SU-DHL-6 (cell line): ENCODE data around the gene ZNF792.
"Not testable (repeated sequence)": the region's sequence is repeated elsewhere in the genome, so short reads cannot be mapped to it uniquely, and the experiment has no call there.

ENCODE experiments used
- H2AFZ ChIP-seq: fragments of 200-600 bp; sonication (generic); 2 replicates; pipeline ENCODE4 v1.6.1; 2014; ENCODE audit warnings: low read depth, mild to moderate bottlenecking, moderate library complexity, mixed read lengths, antibody characterized with exemption, low read length; ENCODE audit not compliant: severe bottlenecking
- H3F3A ChIP-seq: fragments of 200-600 bp; shearing (Covaris generic); 2 replicates; pipeline ENCODE4 v1.6.0; 2016; ENCODE audit warnings: antibody characterized with exemption, mild to moderate bottlenecking; ENCODE audit not compliant: insufficient read depth
- H3K27ac ChIP-seq: fragments of 200-600 bp; sonication (generic); 2 replicates; pipeline ENCODE4 v1.5.1; 2016; ENCODE audit warnings: low read depth, mild to moderate bottlenecking, low read length, moderate library complexity, mixed read lengths
- H3K27me3 ChIP-seq: fragments of 200-600 bp; sonication (generic), shearing (Covaris generic); 2 replicates; pipeline ENCODE4 v1.6.0; 2014; ENCODE audit warnings: mild to moderate bottlenecking, low read length
- H3K36me3 ChIP-seq: fragments of 200-600 bp; sonication (generic); 2 replicates; pipeline ENCODE4 v1.6.1; 2014; ENCODE audit warnings: mild to moderate bottlenecking, low read length, mixed read lengths
- H3K4me2 ChIP-seq: fragments of 300-600, 200-600 bp; shearing (Covaris generic), sonication (generic); 2 replicates; pipeline ENCODE4 v1.6.0; 2014; ENCODE audit warnings: low read length, low read depth, mild to moderate bottlenecking; ENCODE audit not compliant: poor library complexity, severe bottlenecking
- H3K4me3 ChIP-seq: fragments of 200-600 bp; sonication (generic); 2 replicates; pipeline ENCODE4 v1.5.1; 2014; ENCODE audit warnings: antibody characterized with exemption, low read length, mild to moderate bottlenecking, mixed read lengths; ENCODE audit not compliant: insufficient read depth, poor library complexity, severe bottlenecking
- H3K79me2 ChIP-seq: fragments of 200-600 bp; sonication (generic); 2 replicates; pipeline ENCODE4 v1.6.1; 2014; ENCODE audit warnings: mild to moderate bottlenecking, low read length, moderate library complexity; ENCODE audit not compliant: insufficient read depth
- H3K9ac ChIP-seq: fragments of 200-600 bp; sonication (generic); 2 replicates; pipeline ENCODE4 v1.7.0; 2014; ENCODE audit warnings: mild to moderate bottlenecking, low read length
- H3K9me2 ChIP-seq: fragments of 200-600 bp; sonication (generic); replicated peaks from 2 replicates; pipeline ENCODE4 v1.6.1; 2014; ENCODE audit warnings: low read length; ENCODE audit not compliant: insufficient read depth
- H3K9me3 ChIP-seq: fragments of 200-600 bp; sonication (generic); 2 replicates; pipeline ENCODE4 v1.6.1; 2014; ENCODE audit warnings: low read length, mixed read lengths; ENCODE audit not compliant: insufficient read depth
- H4K20me1 ChIP-seq: fragments of 200-600 bp; sonication (generic); 2 replicates; pipeline ENCODE4 v1.6.1; 2014; ENCODE audit warnings: low read depth, mild to moderate bottlenecking, antibody characterized with exemption, low read length, moderate library complexity, mixed read lengths
- CTCF ChIP-seq: fragments of 200-600 bp; sonication (generic); IDR thresholded peaks from one replicate; pipeline ENCODE4 v1.5.1; 2017; ENCODE audit warnings: antibody characterized with exemption, mild to moderate bottlenecking, low read length, moderate library complexity; ENCODE audit not compliant: insufficient read depth, poor library complexity, severe bottlenecking
- EZH2phosphoT487 ChIP-seq: fragments of 200-600 bp; sonication (generic), shearing (Covaris generic); conservative IDR thresholded peaks from 2 replicates; pipeline ENCODE4 v1.6.1; 2018; ENCODE audit warnings: mild to moderate bottlenecking, antibody characterized with exemption, low read length, moderate library complexity, mixed read lengths

ZNF792 gene

GRCh38 chr19:35000338-35000646 is 36.3 kb upstream of the ZNF792 start:
- H3K36me3 ChIP-seq, result no peaks in the 10 kb centered on the region
- peaks cover 41% of the 10 kb centered on the region for H3K79me2 ChIP-seq
- peak overlapping the region; percentile 83 for H3K27ac ChIP-seq
- no peaks in the 10 kb centered on the region for H3K9me2 ChIP-seq
- peaks cover 3% of the 10 kb centered on the region; the same call in 1 of the 2 replicates for H3F3A ChIP-seq
- peaks cover 3% of the 10 kb centered on the region; the same call in 1 of the 2 replicates for H4K20me1 ChIP-seq
- TF ChIP-seq CTCF (no peak), EZH2phosphoT487 (no peak)
- H3K9ac ChIP-seq, result peak overlapping the region; percentile 92
- no peaks in the 10 kb centered on the region for H3K27me3 ChIP-seq
- H3K9me3 ChIP-seq, result no peaks in the 10 kb centered on the region
- no peak overlapping the region for H2AFZ ChIP-seq
- peak overlapping the region; percentile 60 for H3K4me3 ChIP-seq
- peak overlapping the region; percentile 87 for H3K4me2 ChIP-seq

GRCh38 chr19:34999498-35000337 is 35.7 kb upstream of the ZNF792 start, which contains the start of gene GRAMD1A:
GRAMD1A (plus strand) TSS chr19:35000323; CDS start chr19:35000479, 156 bp downstream.
- Histone ChIP-seq H3K79me2 (peaks cover 39% of the 10 kb centered on the region), H3K27ac (peak within 1 kb of the TSS; percentile 83)

GRCh38 chr19:34998777-34999497 is 34.9 kb upstream of the ZNF792 start:
- no peaks in the 10 kb centered on the region for H3K27me3 ChIP-seq
- H3K9ac ChIP-seq, result no peak overlapping the region
- H3K27ac ChIP-seq, result no peak overlapping the region

More at GRCh38 chr19:34999498-35000337, 35.7 kb upstream of the ZNF792 start, which contains the start of gene GRAMD1A:
- no peaks in the 10 kb centered on the region for H3K36me3 ChIP-seq
- no peaks in the 10 kb centered on the region for H3K9me3 ChIP-seq
- peaks cover 3% of the 10 kb centered on the region; the same call in 1 of the 2 replicates for H3F3A ChIP-seq
- H2AFZ ChIP-seq, result peak within 1 kb of the TSS; percentile 93
- peaks cover 3% of the 10 kb centered on the region; the same call in 1 of the 2 replicates for H4K20me1 ChIP-seq
- TF ChIP-seq CTCF, result no peak
- no peak for TF ChIP-seq EZH2phosphoT487
- no peaks in the 10 kb centered on the region for H3K9me2 ChIP-seq
- peak within 1 kb of the TSS; percentile 87 for H3K4me2 ChIP-seq
- peak within 1 kb of the TSS; percentile 92 for H3K9ac ChIP-seq
- H3K27me3 ChIP-seq, result no peaks in the 10 kb centered on the region
- H3K4me3 ChIP-seq, result peak within 1 kb of the TSS; percentile 60

GRCh38 chr19:34998224-34998623 is 34.2 kb upstream of the ZNF792 start:
- H3K9me2 ChIP-seq, H4K20me1 ChIP-seq, H2AFZ ChIP-seq, H3K9me3 ChIP-seq, H3K27me3 ChIP-seq, H3K4me3 ChIP-seq, H3K4me2 ChIP-seq, H3F3A ChIP-seq, H3K27ac ChIP-seq, H3K9ac ChIP-seq, H3K36me3 ChIP-seq: not testable (repeated sequence)
- H3K79me2 ChIP-seq, result peaks cover 25% of the 10 kb centered on the region

More at GRCh38 chr19:34998777-34999497, 34.9 kb upstream of the ZNF792 start:
- Histone ChIP-seq H3K79me2 (peaks cover 31% of the 10 kb centered on the region), H3K9me2 (no peaks in the 10 kb centered on the region), H3K4me2 (peak overlapping the region; percentile 87), H4K20me1 (no peaks in the 10 kb centered on the region), H3K9me3 (no peaks in the 10 kb centered on the region), H2AFZ (peak overlapping the region; percentile 93), H3K4me3 (no peak overlapping the region), H3F3A (peaks cover 3% of the 10 kb centered on the region; the same call in 1 of the 2 replicates), H3K36me3 (no peaks in the 10 kb centered on the region)
- TF ChIP-seq CTCF (no peak), EZH2phosphoT487 (no peak)
